Naive thymus-derived CD4-positive, alpha-beta T cell (primary cell): ENCODE measurements around the gene NR3C2. TPM values are rescaled to one million over a fixed set of nuclear protein-coding genes. Genes with fewer than 3 reads are reported as not detected.
A peak's percentile ranks its signal among the peaks of the same experiment; 100 is the strongest.

Experiments used
- ATAC-seq: fragments of 150-1000 bp; cut with Tn5 transposase; 2 replicates; pipeline ENCODE4 v1.10.0; 2021; ENCODE audit warnings: mild to moderate bottlenecking, moderate library complexity
- CTCF ChIA-PET: fragments of 350-600 bp; sonication (Branson Sonifier 250); formaldehyde crosslinking; loops from one replicate; lab custom pipeline; 2021; ENCODE audit warnings: antibody characterized with exemption; lab: Charles Lee
- POLR2A ChIA-PET: fragments of 350-600 bp; sonication (Branson Sonifier 250); formaldehyde crosslinking; loops from one replicate; lab custom pipeline; 2021; ENCODE audit warnings: antibody characterized with exemption, inconsistent platforms; lab: Charles Lee
- DNase-seq, 9 donors: peaks; one replicate each; pipeline versions ENCODE4 v3.0.0 to v3.0.0-alpha.2; 2020 to 2022; ENCODE audit warnings: mixed read lengths in 1 of 9
- H3K27ac ChIP-seq: one replicate; pipeline ENCODE4 v1.7.0; 2013; ENCODE audit warnings: mild to moderate bottlenecking, low read depth, low read length, moderate library complexity
- H3K27me3 ChIP-seq, 2 donors: one replicate each; pipeline ENCODE4 v1.7.0; 2013; ENCODE audit warnings: low read length in 2 of 2, mild to moderate bottlenecking in 2 of 2, moderate library complexity in 2 of 2; ENCODE audit not compliant: control insufficient read depth in 2 of 2, insufficient read depth in 2 of 2
- H3K36me3 ChIP-seq, 3 experiments: 1 replicate in 2 of 3; 2 replicates in 1 of 3; pipeline ENCODE4 v1.7.0; 2013; ENCODE audit warnings: low read length in 3 of 3, mild to moderate bottlenecking in 3 of 3, moderate library complexity in 1 of 3; ENCODE audit not compliant: insufficient read depth in 3 of 3, control insufficient read depth in 2 of 3
- H3K4me1 ChIP-seq, 2 donors: one replicate each; pipeline ENCODE4 v1.7.0; 2013; ENCODE audit warnings: low read length in 2 of 2, mild to moderate bottlenecking in 2 of 2, moderate library complexity in 1 of 2; ENCODE audit not compliant: control insufficient read depth in 2 of 2, insufficient read depth in 2 of 2
- H3K4me3 ChIP-seq: 2 replicates; pipeline ENCODE4 v1.7.0; 2013; ENCODE audit warnings: mild to moderate bottlenecking, low read length
- H3K9me3 ChIP-seq, 3 experiments: 1 replicate in 2 of 3; 2 replicates in 1 of 3; pipeline ENCODE4 v1.7.0; 2013; ENCODE audit warnings: low read length in 3 of 3; ENCODE audit not compliant: control insufficient read depth in 2 of 3
- H3K27ac Mint-ChIP-seq, 9 donors: one replicate each; pipeline ENCODE4 v1.8.0; 2020 to 2022; ENCODE audit warnings: mixed read lengths in 9 of 9, mild to moderate bottlenecking in 8 of 9, moderate library complexity in 5 of 9, inconsistent platforms in 2 of 9
- H3K27me3 Mint-ChIP-seq, 5 donors: one replicate each; pipeline ENCODE4 v1.8.0; 2021 to 2022; ENCODE audit warnings: mixed read lengths in 5 of 5, mild to moderate bottlenecking in 1 of 5
- H3K36me3 Mint-ChIP-seq, 5 donors: one replicate each; pipeline ENCODE4 v1.8.0; 2020 to 2022; ENCODE audit warnings: mixed read lengths in 5 of 5, mild to moderate bottlenecking in 3 of 5, inconsistent platforms in 1 of 5
- H3K4me1 Mint-ChIP-seq, 7 donors: one replicate each; pipeline ENCODE4 v1.8.0; 2020 to 2022; ENCODE audit warnings: mixed read lengths in 7 of 7, mild to moderate bottlenecking in 3 of 7, inconsistent platforms in 1 of 7
- H3K4me3 Mint-ChIP-seq, 10 donors: one replicate each; pipeline ENCODE4 v1.8.0; 2020 to 2022; ENCODE audit warnings: mild to moderate bottlenecking in 10 of 10, mixed read lengths in 10 of 10, moderate library complexity in 6 of 10, inconsistent platforms in 2 of 10
- H3K9me3 Mint-ChIP-seq, 11 donors: one replicate each; pipeline ENCODE4 v1.8.0; 2020 to 2022; ENCODE audit warnings: mixed read lengths in 11 of 11, mild to moderate bottlenecking in 4 of 11, inconsistent platforms in 1 of 11, moderate library complexity in 1 of 11
- intact Hi-C, 2 donors: fragments of 100-400 bp; cut with micrococcal nuclease; formaldehyde crosslinking; loops; one replicate each; pipeline ENCODE4 v1.15.1; 2023
- polyA plus RNA-seq, 2 donors: library from polyadenylated mRNA; unstranded; fragments of 300-500 nt; fragmentation: Illumina TruSeq; gene quantifications; one replicate each; pipeline ENCODE4 v1.2.3, GENCODE V29; 2021
- total RNA-seq, 6 experiments: library from RNA in 5 of 6; stranded (reverse) in 5 of 6; gene quantifications; 1 replicate in 5 of 6; 2 replicates in 1 of 6; pipeline ENCODE4 v1.2.3 and lab custom pipeline; 2021 to 2026

The NR3C2 gene
- total and polyA plus RNA-seq, 7 experiments from 2014 or later = 2.2 to 55.2 (median 38.6) TPM

DNA sequence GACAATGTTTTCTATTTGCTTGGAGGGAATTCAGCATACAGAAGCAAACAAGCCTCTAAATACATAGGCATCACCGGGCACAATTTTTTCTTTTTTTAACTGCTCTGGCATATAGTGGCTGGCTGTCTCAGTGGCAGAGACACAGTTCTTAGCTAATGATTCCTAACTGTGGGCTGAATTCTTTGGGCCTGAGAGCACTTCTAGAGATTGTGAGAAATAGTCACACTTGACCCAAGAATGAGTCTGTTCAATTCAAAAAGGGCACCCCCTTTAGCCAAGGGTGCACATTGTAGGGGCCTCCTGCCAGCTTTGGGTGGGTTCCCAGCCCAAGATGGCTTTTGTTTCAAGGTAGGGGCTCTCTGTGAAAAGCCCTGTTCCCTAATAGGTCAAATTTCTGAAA is 364.6 kb downstream of the NR3C2 start:
- ChIA-PET POLR2A (interaction anchor here (0.7 kb wide), 1 partner anchor 23 kb away, joined by 4 read pairs; no protein-coding TSS in a partner anchor), CTCF (interaction anchor here (0.7 kb wide), 1 partner anchor 17 kb away, joined by 4 read pairs; no protein-coding TSS in a partner anchor)
- intact Hi-C loops = no loop called here
- Histone ChIP-seq H3K4me3 (no peak overlapping the region), H3K4me1 (no peaks in the 10 kb centered on the region), H3K27me3 (no peaks in the 10 kb centered on the region), H3K9me3 (peaks cover 0 to 49% (median 24%) of the 10 kb centered on the region in 3 experiments), H3K27ac (no peak overlapping the region), H3K36me3 (peaks cover 0 to 58% (median 23%) of the 10 kb centered on the region in 3 experiments)
- H3K9me3 Mint-ChIP-seq = peaks cover 13 to 64% (median 37%) of the 10 kb centered on the region in 11 donors
- peak overlapping the region in 3 of 9 donors; percentile 8 to 46 (median 31) for H3K27ac Mint-ChIP-seq
- H3K36me3 Mint-ChIP-seq = peaks cover 33 to 98% (median 92%) of the 10 kb centered on the region in 5 donors
- DNase-seq (no peak), ATAC-seq (no peak)
- H3K27me3 Mint-ChIP-seq = no peaks in the 10 kb centered on the region
- H3K4me3 Mint-ChIP-seq = no peak overlapping the region
- H3K4me1 Mint-ChIP-seq = no peaks in the 10 kb centered on the region

DNA sequence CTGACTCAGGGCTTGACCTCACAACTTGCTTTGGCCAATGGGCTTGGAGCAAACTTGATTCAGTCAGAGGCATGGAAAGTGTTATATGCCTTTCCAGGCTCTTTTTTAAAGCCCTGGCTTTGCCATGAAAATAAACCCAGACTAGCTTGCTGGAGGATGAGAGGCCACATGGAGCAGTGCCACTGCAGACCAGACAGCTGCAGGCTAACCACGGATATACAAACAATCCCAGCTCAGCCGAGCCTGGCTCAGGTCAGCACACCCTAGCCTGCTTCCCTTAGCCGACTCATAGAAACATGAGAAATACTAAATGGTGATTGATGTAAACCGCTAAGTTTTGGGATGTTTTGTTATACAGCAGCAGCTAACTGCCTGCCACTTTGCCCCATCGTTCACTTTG is 365.2 kb downstream of the NR3C2 start:
- Histone ChIP-seq H3K36me3 (peaks cover 0 to 55% (median 23%) of the 10 kb centered on the region in 3 experiments), H3K4me1 (no peaks in the 10 kb centered on the region), H3K27me3 (no peaks in the 10 kb centered on the region), H3K27ac (no peak overlapping the region), H3K4me3 (no peak overlapping the region), H3K9me3 (peaks cover 0 to 49% (median 24%) of the 10 kb centered on the region in 3 experiments)
- DNase-seq = no peak
- H3K4me3 Mint-ChIP-seq = no peak overlapping the region
- H3K27ac Mint-ChIP-seq = peak overlapping the region in 1 of 9 donors; percentile 46
- CTCF ChIA-PET = no interaction called here
- peaks cover 13 to 66% (median 37%) of the 10 kb centered on the region in 11 donors for H3K9me3 Mint-ChIP-seq
- POLR2A ChIA-PET = interaction anchor here (0.7 kb wide), 1 partner anchor 24 kb away, joined by 4 read pairs; no protein-coding TSS in a partner anchor
- H3K27me3 Mint-ChIP-seq = no peaks in the 10 kb centered on the region
- intact Hi-C loops = no loop called here
- H3K4me1 Mint-ChIP-seq = no peaks in the 10 kb centered on the region
- no peak for ATAC-seq
- peaks cover 34 to 96% (median 90%) of the 10 kb centered on the region in 5 donors for H3K36me3 Mint-ChIP-seq

DNA sequence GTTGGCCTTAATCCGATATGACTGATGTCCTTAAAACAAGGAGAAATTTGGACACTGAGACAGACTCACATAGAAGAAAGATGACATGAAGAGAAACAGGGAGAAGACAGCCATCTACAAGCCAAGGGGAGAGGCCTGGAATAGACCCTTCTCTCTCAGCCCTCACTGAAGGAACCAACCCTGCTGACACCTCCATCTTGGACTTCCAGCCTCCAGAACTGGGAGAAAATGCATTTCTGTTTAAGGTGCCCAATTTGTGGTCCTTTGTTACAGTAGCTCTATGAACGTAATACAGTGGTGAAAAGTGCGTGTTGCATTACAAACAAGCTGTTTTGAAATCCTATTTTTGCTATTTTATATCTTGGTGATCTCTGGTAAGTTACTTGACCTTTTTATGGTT is 366.8 kb downstream of the NR3C2 start:
- intact Hi-C loops = no loop called here
- H3K9me3 ChIP-seq = peaks cover 0 to 49% (median 24%) of the 10 kb centered on the region in 3 experiments
- Mint-ChIP-seq H3K27me3 (no peaks in the 10 kb centered on the region), H3K4me1 (peaks cover 0 to 4% (median 0%) of the 10 kb centered on the region in 7 donors), H3K9me3 (peaks cover 13 to 65% (median 35%) of the 10 kb centered on the region in 11 donors), H3K4me3 (peak overlapping the region in 1 of 10 donors; percentile 58), H3K27ac (peak overlapping the region in 3 of 9 donors; percentile 3 to 32 (median 29)), H3K36me3 (peaks cover 37 to 83% (median 79%) of the 10 kb centered on the region in 5 donors)
- no peak for ATAC-seq
- ChIA-PET CTCF (no interaction called here), POLR2A (no interaction called here)
- peaks cover 0 to 42% (median 23%) of the 10 kb centered on the region in 3 experiments for H3K36me3 ChIP-seq
- H3K27me3 ChIP-seq = no peaks in the 10 kb centered on the region
- H3K4me1 ChIP-seq = no peaks in the 10 kb centered on the region
- H3K27ac ChIP-seq = no peak overlapping the region
- DNase-seq = no peak
- H3K4me3 ChIP-seq = no peak overlapping the region

DNA sequence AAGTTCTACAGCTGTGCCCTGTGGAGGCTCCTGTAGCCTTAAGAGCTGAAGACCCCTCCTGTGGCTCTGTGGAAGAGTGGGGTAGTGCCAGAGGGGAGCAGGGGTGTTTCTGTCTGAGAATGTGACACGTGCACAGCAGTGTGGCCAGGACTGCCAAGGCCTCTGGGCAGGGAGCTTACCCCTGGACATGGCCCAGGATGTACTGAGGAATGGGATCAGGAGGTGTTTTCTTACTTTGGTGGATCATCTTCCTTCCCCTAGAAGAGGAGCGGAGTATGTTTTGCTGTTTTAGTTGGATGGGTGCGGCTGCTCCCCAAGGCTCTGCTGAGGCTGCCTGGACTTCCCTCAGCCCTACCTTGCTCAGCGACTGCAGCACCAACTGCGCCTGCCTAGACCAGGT is 367.8 kb downstream of the NR3C2 start:
- Mint-ChIP-seq H3K36me3 (peaks cover 37 to 74% (median 69%) of the 10 kb centered on the region in 5 donors), H3K4me3 (no peak overlapping the region), H3K9me3 (peaks cover 13 to 65% (median 35%) of the 10 kb centered on the region in 11 donors), H3K4me1 (peaks cover 0 to 4% (median 0%) of the 10 kb centered on the region in 7 donors), H3K27me3 (no peaks in the 10 kb centered on the region), H3K27ac (no peak overlapping the region)
- no peak for ATAC-seq
- H3K4me1 ChIP-seq = no peaks in the 10 kb centered on the region
- no peak overlapping the region for H3K4me3 ChIP-seq
- peaks cover 0 to 33% (median 17%) of the 10 kb centered on the region in 3 experiments for H3K36me3 ChIP-seq
- no peak for DNase-seq
- CTCF ChIA-PET = no interaction called here
- no peaks in the 10 kb centered on the region for H3K27me3 ChIP-seq
- no peak overlapping the region for H3K27ac ChIP-seq
- intact Hi-C loops = no loop called here
- POLR2A ChIA-PET = no interaction called here
- H3K9me3 ChIP-seq = peaks cover 0 to 49% (median 24%) of the 10 kb centered on the region in 3 experiments

DNA sequence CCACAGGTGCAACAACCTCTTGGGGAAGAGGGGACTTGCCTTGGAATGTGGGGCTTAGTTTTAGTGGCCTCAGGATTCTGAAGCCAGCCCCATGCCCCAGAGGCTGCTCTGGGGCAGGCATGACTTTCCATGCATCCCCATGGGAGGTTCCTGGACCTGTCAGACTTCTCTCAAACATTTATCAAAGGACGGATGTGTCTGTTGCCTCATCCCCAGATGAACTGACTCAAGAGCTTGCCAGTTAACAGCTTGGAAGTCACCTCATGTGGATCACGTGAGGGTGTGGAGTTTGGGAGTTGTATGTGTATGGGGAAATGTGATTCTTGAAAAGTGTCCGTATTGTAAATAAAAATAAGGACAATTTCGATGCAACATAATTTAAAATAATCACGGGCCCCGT is 368.9 kb downstream of the NR3C2 start:
- Mint-ChIP-seq H3K27ac (peak overlapping the region in 1 of 9 donors; percentile 9), H3K9me3 (peaks cover 13 to 60% (median 35%) of the 10 kb centered on the region in 11 donors), H3K36me3 (peaks cover 37 to 62% (median 58%) of the 10 kb centered on the region in 5 donors), H3K4me3 (no peak overlapping the region), H3K27me3 (no peaks in the 10 kb centered on the region), H3K4me1 (peaks cover 0 to 4% (median 0%) of the 10 kb centered on the region in 7 donors)
- no peak overlapping the region for H3K4me3 ChIP-seq
- H3K27ac ChIP-seq = no peak overlapping the region
- POLR2A ChIA-PET = no interaction called here
- DNase-seq (no peak), ATAC-seq (no peak)
- H3K27me3 ChIP-seq = no peaks in the 10 kb centered on the region
- H3K9me3 ChIP-seq = peaks cover 0 to 49% (median 24%) of the 10 kb centered on the region in 3 experiments
- intact Hi-C loops = no loop called here
- peaks cover 0 to 26% (median 15%) of the 10 kb centered on the region in 3 experiments for H3K36me3 ChIP-seq
- H3K4me1 ChIP-seq = no peaks in the 10 kb centered on the region
- CTCF ChIA-PET = no interaction called here

DNA sequence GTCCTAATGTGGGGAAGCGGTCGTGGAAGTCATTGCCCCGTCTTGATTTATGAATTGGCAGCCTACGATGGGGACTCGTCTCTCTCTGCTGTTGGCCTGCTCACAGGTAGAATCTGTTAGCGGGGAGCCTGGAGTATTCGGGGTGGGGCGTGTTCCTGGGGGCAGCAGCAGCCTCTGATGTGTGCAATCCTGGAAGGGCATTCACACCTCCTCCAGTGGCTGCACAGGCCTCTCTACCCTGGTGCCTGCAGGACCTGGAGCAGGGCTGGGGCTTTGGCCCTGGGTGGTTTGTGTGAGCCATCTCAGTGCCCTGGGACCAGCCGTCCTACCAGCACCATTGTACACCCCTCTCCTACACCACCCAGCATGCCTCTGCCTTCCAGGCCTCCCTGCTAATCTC is 369.4 kb downstream of the NR3C2 start:
- Histone ChIP-seq H3K4me3 (no peak overlapping the region), H3K4me1 (no peaks in the 10 kb centered on the region), H3K27me3 (no peaks in the 10 kb centered on the region), H3K9me3 (peaks cover 0 to 48% (median 24%) of the 10 kb centered on the region in 3 experiments), H3K36me3 (peaks cover 0 to 20% (median 9%) of the 10 kb centered on the region in 3 experiments), H3K27ac (no peak overlapping the region)
- peaks cover 0 to 4% (median 0%) of the 10 kb centered on the region in 7 donors for H3K4me1 Mint-ChIP-seq
- intact Hi-C loops = no loop called here
- peaks cover 13 to 54% (median 30%) of the 10 kb centered on the region in 11 donors for H3K9me3 Mint-ChIP-seq
- H3K27me3 Mint-ChIP-seq = no peaks in the 10 kb centered on the region
- ChIA-PET POLR2A (no interaction called here), CTCF (no interaction called here)
- H3K4me3 Mint-ChIP-seq = no peak overlapping the region
- H3K36me3 Mint-ChIP-seq = peaks cover 37 to 57% (median 53%) of the 10 kb centered on the region in 5 donors
- ATAC-seq (no peak), DNase-seq (no peak)
- H3K27ac Mint-ChIP-seq = no peak overlapping the region
